Measurements from ENCODE around the gene PVR.

GRCh38 chr19:44634785-44635184, 8.9 kb upstream of the PVR start:
- TF ChIP-seq CTCF (IDR thresholded peaks at IDR 0.05): no peak
- TF ChIP-seq POLR2A (IDR thresholded peaks at IDR 0.05): no peak
- TF ChIP-seq EP300 (IDR thresholded peaks at IDR 0.05; ENCODE audit: low read depth): no peak
